GM21529 (cell line): Measurements from ENCODE around the gene BCAN.

Experiments
- ATAC-seq: cut with Tn5 transposase; IDR thresholded peaks from one replicate; pipeline ENCODE4 v1.9.1; 2021; ENCODE audit not compliant: unreplicated experiment

Gene BCAN

GRCh38 chr1:156676114-156676819 is 34.4 kb downstream of the BCAN start:
- ATAC-seq, result no peak

GRCh38 chr1:156676820-156677615 is 35.1 kb downstream of the BCAN start, which contains the start of gene NES:
TSS of gene NES (minus strand) at chr1:156677407. CDS start at chr1:156677264, 143 bp downstream.
- ATAC-seq, result no peak

- no peak for ATAC-seq
Measured at GRCh38 chr1:156677616-156678596, 36.0 kb downstream of the BCAN start.

GRCh38 chr1:156680056-156680455 is 38.1 kb downstream of the BCAN start:
- ATAC-seq, result no peak

- no peak for ATAC-seq
Measured at GRCh38 chr1:156681196-156681960, 39.5 kb downstream of the BCAN start.

- no peak for ATAC-seq
Measured at GRCh38 chr1:156682166-156682890, 40.4 kb downstream of the BCAN start.

- no peak for ATAC-seq
Measured at GRCh38 chr1:156684227-156684782, 42.4 kb downstream of the BCAN start.

GRCh38 chr1:156689035-156689952 is 47.4 kb downstream of the BCAN start:
- peak; percentile 73 for ATAC-seq

GRCh38 chr1:156689953-156690674 is 48.2 kb downstream of the BCAN start:
- no peak for ATAC-seq

- no peak for ATAC-seq
Measured at GRCh38 chr1:156690675-156691036, 48.7 kb downstream of the BCAN start.

GRCh38 chr1:156691191-156691590 is 49.3 kb downstream of the BCAN start:
- no peak for ATAC-seq

- no peak for ATAC-seq
Measured at GRCh38 chr1:156691665-156692440, 49.9 kb downstream of the BCAN start.

GRCh38 chr1:156692441-156692924 is 50.6 kb downstream of the BCAN start:
- no peak for ATAC-seq

GRCh38 chr1:156692925-156693847 is 51.3 kb downstream of the BCAN start:
- no peak for ATAC-seq

- ATAC-seq, result no peak
Measured at GRCh38 chr1:156693848-156694689, 52.2 kb downstream of the BCAN start.
